Measurements from ENCODE around the gene TMEM209.
"Not testable (repeated sequence)": the region's sequence is repeated elsewhere in the genome, so short reads cannot be mapped to it uniquely, and the experiment has no call there.

The TMEM209 gene

DNA sequence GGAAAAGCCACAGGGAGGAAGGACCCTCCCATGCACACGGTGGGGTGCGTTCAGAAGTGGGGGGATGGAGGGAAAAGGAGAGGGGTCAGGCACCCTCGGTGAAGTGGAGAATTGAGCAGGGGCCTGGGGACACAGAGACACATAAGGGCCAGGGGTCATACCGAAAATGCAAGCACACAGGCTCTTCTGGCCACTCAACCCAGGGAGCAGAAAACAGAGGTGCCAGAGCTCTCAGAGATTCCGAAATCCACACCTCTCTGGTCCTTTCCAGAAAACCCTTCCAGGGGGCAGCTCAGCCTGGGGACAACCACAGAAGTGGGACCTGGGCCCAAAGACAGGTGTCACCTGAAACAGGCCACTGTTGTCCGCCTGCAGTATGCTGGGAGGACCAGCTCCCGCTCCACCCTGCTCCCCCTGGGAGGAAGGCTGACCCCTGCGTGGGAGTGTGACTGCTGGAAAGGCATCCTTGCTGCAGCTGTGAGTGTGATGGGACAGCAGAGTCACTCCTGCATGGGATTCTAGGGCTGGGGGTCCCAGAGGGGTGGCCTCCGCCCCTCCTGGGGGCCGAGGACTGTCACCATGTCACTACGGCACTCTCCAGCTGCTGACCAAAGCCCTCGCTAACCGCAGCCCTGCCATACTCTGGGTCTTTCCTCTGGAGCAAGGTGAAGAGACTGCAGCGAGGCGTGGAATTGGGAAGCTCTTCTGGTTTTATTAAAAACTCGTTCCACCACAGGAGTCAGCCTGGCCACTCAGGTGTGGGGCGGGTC, 63.1 kb downstream of the TMEM209 start:
- DNase-seq = no peak

DNA sequence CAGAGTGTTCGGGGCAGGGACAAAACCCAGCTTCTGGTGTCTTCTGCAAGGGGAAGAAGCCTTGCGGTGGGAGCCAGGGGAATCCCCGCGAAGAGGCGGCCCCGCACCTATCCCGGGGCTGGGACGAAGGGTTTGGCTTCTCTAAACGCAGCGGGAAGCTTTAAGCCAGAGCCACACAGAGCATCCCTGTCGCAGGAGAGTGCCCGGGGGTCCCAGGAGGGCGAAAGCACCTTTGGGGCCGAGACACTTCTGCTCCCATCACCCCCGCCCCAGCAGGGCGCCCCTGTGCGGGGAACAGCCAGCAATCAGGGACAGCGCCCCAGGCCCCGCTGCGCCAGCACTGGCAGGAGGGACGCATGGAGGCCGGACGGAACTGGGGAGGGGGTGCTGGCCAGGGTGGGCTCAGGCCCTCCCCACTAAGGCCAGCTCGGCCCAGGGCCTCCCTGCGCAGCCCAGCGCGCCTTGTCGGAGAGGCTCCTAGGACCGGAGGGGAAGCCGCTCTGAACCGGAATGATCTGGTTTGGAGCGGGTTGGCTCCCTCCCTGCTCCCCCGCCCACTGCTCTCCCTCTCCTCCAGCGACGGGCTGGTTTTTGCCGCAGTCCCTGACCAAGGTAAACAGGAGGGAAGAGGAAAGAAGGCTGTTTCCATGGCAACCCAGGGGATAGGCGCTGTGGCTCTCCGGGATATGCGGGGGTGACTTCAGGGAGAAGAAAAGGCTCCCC, 63.9 kb downstream of the TMEM209 start:
- peak; percentile 7 to 63 (median 42) for DNase-seq

DNA sequence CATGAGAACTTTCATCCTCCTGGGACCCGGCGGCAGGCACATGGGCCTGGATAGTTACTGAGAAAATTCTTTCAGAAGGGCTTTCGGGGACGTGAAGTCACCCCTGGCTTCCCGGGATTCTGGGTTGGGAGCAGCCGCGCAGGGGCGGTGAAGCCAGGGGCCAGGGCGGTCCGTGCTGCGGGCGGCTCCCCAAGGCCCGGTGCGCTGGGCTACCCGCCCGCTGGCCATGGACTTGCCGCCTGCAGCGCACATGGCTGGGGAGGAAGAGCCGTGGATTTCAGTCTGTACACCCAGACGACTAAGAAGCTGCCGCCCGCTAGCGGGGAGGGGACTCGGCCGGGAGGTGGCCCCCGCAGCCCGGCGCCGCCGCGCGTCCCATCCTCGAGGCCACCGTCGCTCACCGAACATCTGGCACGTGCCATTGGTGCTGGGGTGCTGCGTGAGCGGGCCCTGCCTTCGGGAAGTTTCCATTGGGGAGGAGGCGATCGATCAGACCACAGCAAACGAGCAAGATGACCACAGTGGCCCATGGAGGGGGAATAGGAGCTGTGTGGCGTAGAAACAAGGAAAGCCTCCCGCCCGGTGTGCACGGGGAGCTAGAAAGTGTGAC, 64.5 kb downstream of the TMEM209 start:
- no peak for DNase-seq

DNA sequence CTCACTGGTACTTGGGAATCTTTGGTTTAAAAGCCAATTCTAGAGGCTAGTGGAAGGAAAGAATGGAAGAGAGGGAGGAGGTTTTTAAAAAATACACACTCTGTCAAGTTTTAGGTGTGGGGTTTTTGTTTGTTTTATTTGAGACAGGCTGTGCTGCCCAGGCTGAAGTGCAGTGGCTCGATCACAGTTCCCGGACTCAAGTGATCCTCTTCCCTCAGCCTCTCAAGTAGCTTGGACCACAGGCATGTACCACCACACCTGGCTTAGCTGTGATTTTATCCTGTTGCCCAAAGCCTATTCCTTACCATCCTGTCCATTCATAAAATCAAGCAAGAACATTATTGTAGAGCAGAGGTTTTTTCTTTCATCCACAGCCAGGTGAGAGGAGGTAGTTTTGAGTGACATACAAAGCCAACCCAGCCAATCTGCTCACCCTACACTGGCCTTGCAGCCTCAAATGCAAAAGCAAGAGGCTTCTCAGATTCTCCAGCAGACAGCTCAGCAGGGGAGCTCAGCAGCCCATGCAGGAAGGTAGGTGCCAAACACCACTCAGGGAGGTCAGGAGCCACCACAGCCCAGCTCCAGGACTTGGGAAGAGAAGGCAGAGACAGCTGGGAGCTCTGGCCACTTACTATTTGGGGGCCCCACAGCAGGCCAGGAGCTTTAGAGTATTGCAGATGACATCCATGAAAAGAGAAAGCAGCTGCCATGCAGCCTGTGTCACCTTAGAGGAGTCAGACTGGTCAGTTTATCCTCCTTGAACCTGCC, 65.8 kb downstream of the TMEM209 start:
- no peak for DNase-seq

DNA sequence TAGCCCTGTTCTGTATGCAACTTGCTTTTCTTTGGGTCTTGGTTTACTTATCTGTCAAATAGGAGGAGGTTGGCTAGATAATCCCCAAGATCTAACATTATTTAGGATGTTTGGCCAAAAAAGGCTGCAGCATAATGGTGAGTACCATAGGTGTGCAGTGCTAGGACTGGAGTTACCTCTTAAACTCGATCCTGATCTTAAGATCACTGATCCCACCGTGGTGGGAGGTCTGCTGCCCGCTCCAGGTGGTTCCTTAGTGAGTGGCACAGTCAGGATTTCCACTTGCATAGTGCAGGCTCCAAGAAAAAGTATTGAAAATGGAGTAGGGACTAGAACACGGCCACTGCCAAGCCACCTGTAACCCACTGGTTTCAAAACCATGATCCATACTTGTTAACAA, 68.0 kb downstream of the TMEM209 start:
- DNase-seq = no peak

DNA sequence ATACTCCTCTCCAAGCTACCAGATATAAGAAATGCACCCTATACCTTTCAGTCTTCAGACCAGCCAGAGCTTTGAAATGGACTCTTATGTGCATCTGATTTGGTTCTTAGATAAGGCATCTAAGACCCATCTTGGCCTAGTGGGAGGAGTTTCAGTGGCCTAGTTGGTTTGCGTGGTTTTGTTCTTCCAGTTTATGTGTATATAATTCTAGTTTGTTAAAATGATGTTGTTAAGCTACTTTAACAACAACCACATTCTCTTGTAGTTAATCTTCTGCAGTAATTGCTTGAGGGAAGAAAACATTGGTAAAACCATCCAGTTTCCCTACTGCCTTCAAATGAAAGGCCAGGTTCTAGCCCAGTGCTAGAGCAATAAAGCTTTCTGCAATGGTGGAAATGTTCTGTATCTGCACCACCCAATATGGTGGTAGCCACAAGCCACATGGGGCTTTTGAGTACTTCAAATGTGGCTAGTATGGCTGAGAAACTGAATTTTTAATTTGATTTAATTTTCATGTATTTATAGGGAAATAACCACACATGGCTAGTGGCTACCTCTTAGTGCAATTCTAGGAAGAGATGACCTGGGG, 68.5 kb downstream of the TMEM209 start:
- no peak for DNase-seq

DNA sequence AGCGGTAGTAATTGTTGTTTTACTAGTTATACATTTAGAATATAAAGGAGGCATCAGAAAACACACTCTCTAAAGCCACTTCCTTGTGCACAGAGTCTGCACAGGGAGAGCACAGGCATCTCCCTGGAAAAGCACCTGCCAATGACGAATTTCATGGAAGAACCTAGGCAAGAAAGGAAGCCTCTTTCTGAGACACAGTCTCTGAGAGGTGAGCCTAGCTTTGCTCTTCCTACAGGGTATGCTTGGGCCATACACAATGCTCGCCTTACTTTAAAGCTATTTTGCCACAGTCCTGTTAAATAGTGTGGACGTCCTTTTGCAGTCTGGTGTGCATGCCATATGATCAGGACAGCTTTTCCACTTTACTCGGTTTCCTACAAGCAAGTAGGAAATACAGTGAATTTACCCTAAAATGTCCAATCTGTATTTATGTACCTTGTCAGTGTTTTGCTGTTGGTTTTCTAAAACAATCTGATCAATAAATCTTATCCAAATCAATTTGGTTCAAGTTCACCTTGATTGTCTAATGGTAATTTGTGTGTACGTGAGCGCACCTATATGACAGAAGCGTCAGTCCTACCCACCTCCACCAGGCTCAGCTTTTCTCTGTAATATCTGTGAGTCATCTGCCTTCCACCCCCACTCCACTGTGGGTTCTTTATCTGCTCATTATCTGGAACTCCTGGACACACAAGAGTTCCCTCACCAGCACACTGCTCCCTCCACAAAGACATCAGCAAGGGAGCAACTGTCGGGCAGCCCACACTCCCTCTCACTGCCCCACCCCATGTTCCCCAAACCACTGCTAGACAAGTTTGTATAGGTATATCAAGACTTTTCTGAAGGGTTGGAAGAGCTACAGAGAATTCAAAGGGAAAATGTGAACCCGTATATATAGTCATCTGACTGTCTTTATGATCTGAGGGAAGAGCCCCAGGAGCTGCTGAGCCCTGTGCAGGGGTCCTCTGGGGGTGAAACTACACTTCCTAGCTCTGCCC, 69.7 kb downstream of the TMEM209 start:
- no peak for DNase-seq

DNA sequence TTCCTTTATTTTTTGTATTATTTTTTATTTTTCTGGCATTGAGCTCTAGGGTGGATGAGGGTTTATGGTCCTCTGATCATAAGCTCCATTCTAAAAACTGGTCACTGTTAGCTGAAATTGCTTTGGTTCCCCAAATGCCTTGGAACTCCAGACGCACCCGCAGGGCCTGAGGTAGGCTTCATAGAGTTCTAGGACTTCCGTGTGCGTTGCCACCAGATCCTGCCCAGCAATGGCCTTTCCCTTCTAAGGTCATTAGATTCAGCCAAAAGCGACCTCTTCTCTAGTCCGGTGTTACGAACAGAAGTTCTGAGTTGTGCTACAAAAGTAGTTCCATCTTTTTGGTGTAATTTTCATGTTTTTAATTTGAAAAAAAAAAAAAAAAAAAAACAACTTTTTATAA, 70.5 kb downstream of the TMEM209 start:
- no peak for DNase-seq

DNA sequence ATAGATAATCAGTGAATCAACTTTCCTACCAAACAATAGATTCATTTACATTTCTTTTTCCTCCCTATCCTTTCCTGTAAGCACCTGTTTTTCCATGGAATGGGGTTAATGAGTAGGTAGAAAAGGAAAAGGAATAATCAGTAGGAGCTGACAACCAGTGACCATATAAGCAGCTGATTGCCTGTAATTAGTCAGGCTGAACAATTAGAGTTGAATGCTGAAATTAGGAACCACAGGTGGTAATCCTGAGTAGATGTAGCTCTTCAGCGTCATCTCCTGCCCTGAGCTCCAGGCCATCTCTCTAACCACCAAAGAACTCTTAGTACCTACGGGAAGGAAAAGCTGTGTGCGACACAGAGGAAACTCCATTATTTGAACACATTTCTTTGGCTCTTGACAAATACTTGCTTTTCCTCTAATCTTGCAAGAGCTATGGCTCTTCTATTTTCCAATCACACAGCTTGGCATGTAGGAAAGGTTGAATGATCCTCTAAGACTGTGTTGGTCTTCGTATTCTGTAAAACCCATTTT, 71.0 kb downstream of the TMEM209 start:
- DNase-seq = no peak

DNA sequence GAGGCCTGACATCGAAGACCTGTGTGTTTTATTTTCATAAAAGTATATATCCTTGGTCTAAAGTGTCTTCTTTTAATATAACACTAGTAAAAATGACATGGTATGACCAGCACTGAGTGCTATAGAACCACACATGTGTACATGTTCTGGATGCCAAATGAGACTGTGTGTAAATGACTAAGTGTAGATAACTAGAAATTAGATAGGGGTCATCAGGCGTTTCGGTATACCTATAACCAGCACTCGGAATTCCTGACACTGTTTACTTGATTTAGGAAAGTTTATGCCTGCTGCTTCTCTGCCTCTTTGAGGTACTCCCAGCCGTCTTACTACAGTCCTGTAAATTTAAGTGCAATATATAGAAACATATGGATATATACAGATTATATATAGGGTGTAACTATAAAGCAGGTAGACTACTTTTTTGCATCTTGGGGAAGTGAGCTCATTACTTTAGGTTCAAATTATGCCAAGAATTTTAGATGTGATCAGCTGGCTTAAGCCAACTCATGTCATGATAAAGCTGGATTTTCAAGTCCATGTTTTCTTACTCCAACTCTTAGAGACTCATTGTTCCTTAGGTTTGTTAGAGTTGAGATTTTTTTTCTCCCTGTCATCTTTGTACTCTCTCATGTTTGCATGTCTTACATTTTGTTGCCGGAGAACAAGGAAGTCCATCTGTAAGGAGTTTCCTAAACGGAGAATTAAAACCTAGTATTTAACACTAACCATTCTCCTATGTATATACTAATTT, 72.0 kb downstream of the TMEM209 start:
- DNase-seq = no peak

DNA sequence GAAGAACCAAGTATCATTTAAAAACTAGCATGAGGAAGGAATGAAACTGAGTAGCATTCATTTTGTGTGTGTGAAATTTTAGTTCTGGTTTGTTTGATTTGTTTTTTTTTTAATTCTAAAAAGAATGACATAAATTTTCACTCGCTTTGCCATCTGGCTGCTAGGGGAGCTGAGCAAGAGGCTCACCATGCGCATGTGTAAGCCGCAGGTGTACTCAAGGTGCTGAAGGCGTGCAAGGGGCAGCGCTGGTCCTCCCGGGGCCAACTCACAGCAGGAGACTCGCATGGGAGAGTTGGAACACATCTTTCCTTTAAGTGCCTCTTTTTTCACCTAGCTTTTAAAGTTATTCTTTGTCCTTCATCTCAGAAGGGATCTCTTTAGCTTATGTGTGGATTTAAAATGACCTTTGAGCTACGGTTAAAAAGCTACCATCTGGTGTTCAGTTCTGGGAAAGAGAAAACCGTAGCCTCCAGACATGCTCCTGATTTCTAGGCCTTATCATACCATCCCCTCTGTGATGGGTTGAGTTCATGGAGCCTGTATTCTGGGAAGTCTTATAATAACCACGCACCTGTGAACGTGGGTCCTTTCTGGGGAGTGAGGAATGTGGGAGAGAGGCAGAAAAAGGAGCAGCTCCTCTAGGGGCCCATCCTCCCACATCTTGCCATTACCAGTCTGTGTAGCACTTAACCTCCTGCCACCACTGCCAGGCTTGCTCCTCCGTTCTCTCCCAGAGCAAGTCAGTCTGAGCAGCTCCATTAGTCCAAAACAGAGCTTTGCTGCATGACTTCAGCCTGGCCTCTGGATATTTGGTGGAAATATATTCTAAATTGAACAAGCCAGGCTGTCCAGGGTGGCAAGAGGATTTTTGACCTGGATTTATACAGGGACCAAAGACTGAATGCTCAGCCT, 73.0 kb downstream of the TMEM209 start:
- DNase-seq = no peak

DNA sequence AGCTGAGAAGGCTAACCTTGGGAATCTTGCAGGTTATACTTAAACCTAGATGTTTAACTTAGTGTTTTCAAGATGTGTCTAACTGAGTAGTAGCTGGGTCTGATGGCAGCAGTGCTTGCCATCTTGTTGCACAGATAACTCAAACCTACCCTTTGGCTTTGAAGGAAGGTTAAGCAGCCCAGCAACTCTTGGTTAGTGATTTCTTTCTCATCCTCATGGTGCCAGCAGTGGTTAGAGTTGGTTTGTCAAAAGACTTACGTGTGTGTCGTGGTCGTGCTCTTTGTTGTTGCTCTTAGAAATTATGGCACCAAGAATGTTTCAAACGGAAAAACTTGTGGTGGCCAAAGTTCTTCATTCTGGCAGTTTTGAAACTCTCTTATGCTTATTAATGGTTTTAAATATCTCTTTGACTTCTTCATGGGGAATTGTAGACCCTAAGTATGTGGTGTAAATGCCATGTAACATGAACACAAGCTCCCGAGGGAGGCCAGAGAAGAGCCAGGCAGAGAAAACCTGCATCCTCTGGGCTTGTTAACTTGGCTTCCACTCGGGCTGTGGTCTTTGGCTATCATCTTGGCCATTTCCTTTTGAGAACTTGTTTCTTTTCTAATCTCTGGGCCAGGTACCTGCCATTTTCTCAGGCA, 73.9 kb downstream of the TMEM209 start:
- DNase-seq = no peak

DNA sequence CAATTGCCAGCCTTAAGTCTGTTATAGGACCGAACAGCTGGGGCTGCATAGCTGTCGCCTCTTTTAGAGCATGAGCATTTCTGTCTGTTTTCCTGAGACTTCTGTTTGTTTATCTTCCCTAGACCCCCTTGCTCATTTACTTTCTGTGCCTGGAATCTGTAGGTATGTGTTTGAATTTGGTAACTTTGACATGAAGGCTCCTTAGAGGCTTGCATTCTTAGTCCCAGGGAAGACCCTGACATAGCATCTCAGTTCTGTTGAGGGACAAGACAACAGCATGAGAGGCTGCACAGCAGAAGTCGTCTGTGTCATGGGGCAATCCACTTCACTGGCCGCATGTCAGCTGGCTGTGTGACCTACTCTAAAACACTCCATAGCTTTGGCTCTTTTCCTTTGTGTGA, 76.2 kb downstream of the TMEM209 start:
- no peak for DNase-seq

DNA sequence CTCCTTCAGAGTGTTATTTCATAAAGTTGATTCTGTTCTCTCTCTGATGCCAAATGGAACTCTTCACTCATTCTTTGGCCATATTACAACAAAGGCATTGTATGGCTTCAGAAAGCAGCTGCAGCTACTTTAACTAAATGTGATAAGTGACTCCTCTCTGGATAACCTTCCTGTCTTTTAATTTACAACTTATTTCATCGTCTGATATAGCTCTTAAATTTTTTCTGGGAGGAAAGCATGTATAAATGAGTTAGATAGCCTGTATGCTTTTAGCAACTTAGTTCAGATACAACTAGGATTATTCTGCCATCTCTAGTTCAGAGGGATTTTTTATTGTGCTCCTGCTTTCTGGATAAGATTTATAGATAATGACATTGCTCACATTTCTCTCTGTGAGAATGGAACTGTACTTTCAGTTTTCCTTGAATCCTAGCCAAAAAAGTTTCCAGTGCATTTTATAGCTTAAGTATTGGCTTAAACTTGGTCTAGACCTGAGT, 77.3 kb downstream of the TMEM209 start:
- no peak for DNase-seq

DNA sequence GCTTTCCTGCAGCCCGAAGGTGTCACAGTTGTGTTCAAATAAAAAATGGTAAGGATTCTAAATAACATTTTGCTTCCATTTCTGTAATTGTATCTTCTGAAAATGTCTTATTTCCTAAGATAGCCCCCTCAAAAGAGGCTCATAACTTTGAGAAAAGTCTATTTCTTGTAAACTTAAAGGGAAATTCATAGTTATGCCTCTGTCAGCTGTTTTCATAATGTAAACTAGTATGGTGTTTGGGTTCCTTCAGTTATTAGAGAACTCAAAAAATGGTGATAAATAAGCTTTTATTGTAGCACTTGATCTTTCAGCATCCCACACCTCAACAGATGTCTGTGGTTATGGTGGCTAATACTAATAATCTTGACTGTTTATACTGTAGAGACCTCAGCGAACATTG, 77.8 kb downstream of the TMEM209 start:
- DNase-seq = no peak

DNA sequence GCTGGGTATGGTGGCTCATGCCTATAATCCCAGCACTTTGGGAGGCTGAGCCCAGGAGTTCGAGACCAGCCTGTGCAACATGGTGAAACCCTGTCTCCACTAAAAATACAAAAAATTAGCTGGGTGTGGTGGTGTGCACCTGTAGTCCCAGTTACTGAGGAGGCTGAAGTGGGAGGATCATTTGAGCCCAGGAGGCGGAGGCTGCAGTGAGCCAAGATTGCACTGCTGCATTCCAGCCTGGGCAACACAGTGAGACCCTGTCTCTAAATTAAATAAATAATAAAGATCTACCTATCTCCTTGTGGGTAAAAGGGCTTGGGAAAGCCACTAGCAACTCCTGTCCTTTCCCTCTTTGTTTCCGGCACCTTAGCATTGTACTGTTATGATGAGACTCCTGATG, 78.4 kb downstream of the TMEM209 start:
- not testable (repeated sequence) for DNase-seq

DNA sequence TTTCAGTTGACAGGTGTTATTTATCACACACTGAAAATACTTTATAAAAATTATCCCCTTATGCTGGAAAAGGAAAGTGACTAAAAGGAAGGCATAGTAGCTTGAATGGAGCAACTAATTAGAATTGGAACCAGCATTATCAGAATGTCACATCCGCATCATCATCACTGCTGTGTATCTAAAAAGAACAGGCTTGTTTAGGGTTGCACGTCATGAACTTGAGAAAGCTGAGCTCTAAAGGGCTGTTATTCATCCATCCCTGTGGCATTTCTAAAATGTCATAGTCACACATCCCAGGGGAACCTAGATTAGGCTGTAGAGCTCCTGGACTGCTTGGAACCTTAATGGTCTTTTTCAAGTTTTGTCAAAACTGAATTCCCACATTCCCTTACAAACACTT, 80.5 kb downstream of the TMEM209 start:
- DNase-seq = no peak

DNA sequence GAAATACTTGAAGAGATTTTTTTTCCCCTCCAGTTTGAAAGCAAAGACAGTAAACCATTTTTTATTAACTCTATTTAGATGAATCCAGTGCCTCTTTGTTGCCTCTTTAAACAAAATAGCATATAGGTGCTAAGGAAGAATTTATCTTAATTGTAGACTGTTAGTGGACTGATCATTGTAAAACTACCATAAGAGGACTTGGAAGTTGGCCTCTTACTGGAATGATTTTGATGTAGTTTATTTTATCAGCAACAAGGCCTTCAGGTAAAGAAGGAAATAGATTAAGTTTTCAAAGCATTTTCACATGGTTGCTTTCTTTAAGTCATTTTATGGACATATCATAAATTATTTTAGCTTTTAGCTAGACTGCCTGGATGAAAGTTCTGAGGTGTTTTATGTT, 81.7 kb downstream of the TMEM209 start:
- no peak for DNase-seq

DNA sequence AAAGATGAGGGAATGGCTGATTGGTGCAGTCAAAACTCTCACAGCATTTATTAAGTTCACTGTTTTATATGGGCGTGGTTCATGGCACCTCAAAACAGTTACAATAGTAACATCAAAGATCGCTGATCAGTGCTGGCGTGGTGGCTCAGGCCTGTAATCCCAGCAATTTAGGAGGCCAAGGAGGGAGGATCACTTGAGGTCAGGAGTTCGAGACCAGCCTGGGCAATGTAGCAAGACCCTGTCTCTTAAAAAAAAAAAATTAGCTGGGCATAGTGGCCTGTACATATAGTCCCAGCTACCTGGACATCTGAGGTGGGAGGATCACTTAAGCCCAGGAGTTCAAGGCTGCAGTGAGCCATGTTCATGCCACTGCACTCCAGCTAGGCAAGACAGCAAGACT, 86.4 kb downstream of the TMEM209 start:
- no peak for DNase-seq
